ENCODE data around the gene RRP1B. TPM values are rescaled to one million over a fixed set of nuclear protein-coding genes. Genes with fewer than 3 reads are reported as not detected.
A peak's percentile ranks its signal among the peaks of the same experiment; 100 is the strongest.

The RRP1B gene
- total and polyA plus RNA-seq, 11 donors: 3.6 to 16.1 (median 9.5) TPM

- H3K36me3 ChIP-seq: peaks cover 0 to 51% (median 33%) of the 10 kb centered on the region in 9 donors
- H3K27me3 ChIP-seq: no peaks in the 10 kb centered on the region
- H3K27ac ChIP-seq: peak overlapping the region in 4 of 12 donors; percentile 34 to 67 (median 57)
- intact Hi-C loops (cut with DNase I): no loop called here
- H3K4me3 ChIP-seq: peak overlapping the region in 1 of 12 donors; percentile 20
- DNase-seq: no peak
- WGBS, 4 donors: 31 to 51% (median 40%) methylated on average over 19 to 25 of the region's 25 CpGs
- H3K9me3 ChIP-seq: no peaks in the 10 kb centered on the region
- ATAC-seq: peak in 2 of 4 donors; percentile 4 to 42
- TF ChIP-seq POLR2A (IDR thresholded peaks at IDR 0.05) (no peak), CTCF (IDR thresholded peaks at IDR 0.05) (no peak)
- H3K4me1 ChIP-seq: no peaks in the 10 kb centered on the region
Measured at GRCh38 chr21:43740497-43741156, 81.3 kb downstream of the RRP1B start.

GRCh38 chr21:43741423-43742096 is 82.2 kb downstream of the RRP1B start:
- intact Hi-C loops (cut with DNase I): no loop called here

GRCh38 chr21:43743947-43744346 is 84.6 kb downstream of the RRP1B start:
- H3K9me3 ChIP-seq: no peaks in the 10 kb centered on the region
- TF ChIP-seq POLR2A (IDR thresholded peaks at IDR 0.05) (no peak), CTCF (IDR thresholded peaks at IDR 0.05) (no peak)
- H3K4me1 ChIP-seq: no peaks in the 10 kb centered on the region
- WGBS, 4 donors: 91 to 99% (median 97%) methylated on average over 8 of the region's 8 CpGs
- peaks cover 0 to 70% (median 57%) of the 10 kb centered on the region in 9 donors for H3K36me3 ChIP-seq
- DNase-seq (no peak), ATAC-seq (no peak)
- H3K27me3 ChIP-seq: no peaks in the 10 kb centered on the region
- intact Hi-C loops (cut with DNase I): no loop called here
- no peak overlapping the region for H3K4me3 ChIP-seq
- no peak overlapping the region for H3K27ac ChIP-seq

More at GRCh38 chr21:43741423-43742096, 82.2 kb downstream of the RRP1B start:
- peaks cover 0 to 60% (median 43%) of the 10 kb centered on the region in 9 donors for H3K36me3 ChIP-seq
- ATAC-seq: no peak
- H3K9me3 ChIP-seq: no peaks in the 10 kb centered on the region
- 72 to 100% (median 77%) methylated on average over 3 to 24 of the region's 28 CpGs for WGBS, 4 donors
- no peak overlapping the region for H3K27ac ChIP-seq
- TF ChIP-seq CTCF (IDR thresholded peaks at IDR 0.05) (no peak), POLR2A (IDR thresholded peaks at IDR 0.05) (no peak)
- DNase-seq: no peak
- H3K27me3 ChIP-seq: no peaks in the 10 kb centered on the region
- no peak overlapping the region for H3K4me3 ChIP-seq
- no peaks in the 10 kb centered on the region for H3K4me1 ChIP-seq

GRCh38 chr21:43744725-43745124 is 85.4 kb downstream of the RRP1B start:
- Histone ChIP-seq H3K36me3 (peaks cover 0 to 75% (median 63%) of the 10 kb centered on the region in 9 donors), H3K4me1 (no peaks in the 10 kb centered on the region), H3K9me3 (no peaks in the 10 kb centered on the region), H3K4me3 (no peak overlapping the region), H3K27ac (no peak overlapping the region), H3K27me3 (no peaks in the 10 kb centered on the region)
- TF ChIP-seq POLR2A (IDR thresholded peaks at IDR 0.05): no peak
- no peak for TF ChIP-seq CTCF (IDR thresholded peaks at IDR 0.05)
- DNase-seq (no peak), ATAC-seq (no peak)
- 95 to 98% (median 98%) methylated on average over 18 of the region's 18 CpGs for WGBS, 4 donors
- intact Hi-C loops (cut with DNase I): no loop called here
